GM19438 (cell line): Measurements from ENCODE around the gene BAIAP3.

Experiments
- ATAC-seq: cut with Tn5 transposase; IDR thresholded peaks from one replicate; pipeline ENCODE4 v1.9.1; 2021; ENCODE audit warnings: low read depth; ENCODE audit not compliant: unreplicated experiment

Gene BAIAP3

GRCh38 chr16:1344499-1344898 is 11.1 kb downstream of the BAIAP3 start:
- ATAC-seq = no peak

- ATAC-seq = no peak
These were observed 11.6 kb downstream of the BAIAP3 start for GRCh38 chr16:1345087-1345486.

GRCh38 chr16:1345651-1346421 is 12.4 kb downstream of the BAIAP3 start:
- ATAC-seq = no peak

GRCh38 chr16:1346422-1347285 is 13.2 kb downstream of the BAIAP3 start:
- no peak for ATAC-seq

- ATAC-seq = no peak
These were observed 13.9 kb downstream of the BAIAP3 start for GRCh38 chr16:1347286-1347855.

GRCh38 chr16:1347962-1348361 is 14.5 kb downstream of the BAIAP3 start:
- ATAC-seq = no peak

- ATAC-seq = no peak
These were observed 15.0 kb downstream of the BAIAP3 start for GRCh38 chr16:1348441-1348840.

GRCh38 chr16:1348926-1349325 is 15.5 kb downstream of the BAIAP3 start:
- no peak for ATAC-seq

- no peak for ATAC-seq
These were observed 15.9 kb downstream of the BAIAP3 start for GRCh38 chr16:1349351-1349750.

- no peak for ATAC-seq
These were observed 16.5 kb downstream of the BAIAP3 start for GRCh38 chr16:1349951-1350350.

- no peak for ATAC-seq
These were observed 17.2 kb downstream of the BAIAP3 start for GRCh38 chr16:1350691-1351090.

GRCh38 chr16:1351215-1351581 is 17.8 kb downstream of the BAIAP3 start:
- ATAC-seq = peak; percentile 21

- peak; percentile 71 for ATAC-seq
These were observed 18.3 kb downstream of the BAIAP3 start, which contains the start of the genes GNPTG and TSR3 for GRCh38 chr16:1351582-1352362. TSS of gene GNPTG (plus strand) at chr16:1351931. CDS start at chr16:1351966, 35 bp downstream. TSS of gene TSR3 (minus strand) at chr16:1351878. CDS start at chr16:1351804, 74 bp downstream.

- ATAC-seq = no peak
These were observed 21.5 kb downstream of the BAIAP3 start for GRCh38 chr16:1354815-1355540.

- ATAC-seq = no peak
These were observed 22.1 kb downstream of the BAIAP3 start for GRCh38 chr16:1355591-1355990.

- no peak for ATAC-seq
These were observed 22.8 kb downstream of the BAIAP3 start for GRCh38 chr16:1356061-1356900.

GRCh38 chr16:1357906-1358566 is 24.6 kb downstream of the BAIAP3 start:
- no peak for ATAC-seq

GRCh38 chr16:1361685-1362360 is 28.4 kb downstream of the BAIAP3 start:
- no peak for ATAC-seq
